Hypothalamus (tissue), 51 donors: ENCODE data around the gene PDS5B.
A peak's percentile ranks its signal among the peaks of the same experiment; 100 is the strongest.

Experiments
- DNase-seq, 51 donors: peaks; one replicate each; lab custom pipeline; 2025; lab: John Stamatoyannopoulos, UW

Gene PDS5B

GRCh38 chr13:32589471-32589870, 3.2 kb downstream of the PDS5B start:
- DNase-seq: no peak

DNA sequence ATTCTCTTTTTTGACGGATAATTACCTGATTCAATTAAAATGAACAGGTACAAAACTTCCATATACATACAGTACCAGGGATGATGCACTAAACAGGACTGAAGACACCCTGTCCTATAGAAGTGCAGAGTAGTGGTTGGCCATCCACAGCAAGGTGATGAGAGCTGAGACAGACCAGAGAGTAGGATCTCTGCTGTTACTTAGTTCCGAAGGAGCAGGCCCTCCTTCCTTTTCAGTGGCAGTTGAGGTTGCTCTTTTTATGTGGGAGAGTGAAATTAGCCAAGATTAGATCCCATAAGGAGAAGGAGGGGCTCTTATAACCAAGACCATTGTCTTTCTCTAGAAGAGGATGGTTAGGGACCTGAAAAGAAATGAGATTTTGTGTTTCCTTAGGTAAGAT, 4.0 kb downstream of the PDS5B start:
- DNase-seq: no peak

GRCh38 chr13:32592082-32592481, 5.8 kb downstream of the PDS5B start:
- DNase-seq: no peak

DNA sequence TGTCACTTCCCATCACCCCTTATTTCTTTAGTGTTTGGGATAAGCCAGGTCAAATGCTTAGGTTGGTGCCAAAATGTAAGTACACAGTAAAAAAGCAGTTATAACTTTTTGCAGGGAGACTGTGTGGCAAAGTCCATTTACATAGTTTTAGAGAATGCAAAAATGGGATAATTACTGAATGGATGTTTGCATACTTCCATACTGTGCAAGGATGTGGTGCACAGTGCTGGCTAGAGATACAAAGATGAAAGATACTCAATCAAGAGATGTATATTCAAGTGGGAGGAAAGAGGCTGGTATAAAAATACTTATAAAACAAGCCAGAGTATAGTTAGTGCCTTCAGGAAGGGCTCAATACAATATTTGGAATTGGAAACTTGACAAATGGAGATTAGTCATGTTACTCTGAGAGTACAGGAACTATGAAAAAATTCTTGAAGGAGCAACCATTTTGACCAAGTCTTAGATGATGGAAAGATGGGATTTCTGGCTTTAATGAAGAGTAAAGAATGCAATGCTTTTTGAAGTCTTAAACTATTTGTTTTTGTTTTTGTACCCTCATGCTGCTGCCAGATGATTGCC, 8.0 kb downstream of the PDS5B start:
- DNase-seq: no peak

DNA sequence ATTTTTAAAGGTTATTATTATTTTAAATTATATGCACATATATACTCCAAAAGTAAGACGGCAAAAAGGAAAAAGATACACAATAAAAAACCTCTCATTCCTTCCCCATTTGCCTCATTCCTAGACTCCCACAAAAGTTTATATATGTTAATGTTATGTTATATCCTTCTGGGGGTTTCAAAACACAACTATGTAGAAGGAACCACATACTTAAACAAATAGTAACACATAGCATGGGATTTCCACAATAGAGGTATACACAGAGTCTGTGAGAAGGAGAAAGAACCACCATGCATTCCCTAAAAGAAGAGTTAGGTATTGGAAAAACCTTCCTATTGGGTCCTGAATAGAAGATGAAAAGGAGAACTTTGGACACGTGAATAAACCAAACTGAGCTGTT, 9.1 kb downstream of the PDS5B start:
- no peak for DNase-seq

- DNase-seq: no peak
Measured at GRCh38 chr13:32600890-32601289, 14.6 kb downstream of the PDS5B start.

GRCh38 chr13:32609428-32609827, 23.2 kb downstream of the PDS5B start:
- no peak for DNase-seq

GRCh38 chr13:32610538-32610937, 24.3 kb downstream of the PDS5B start:
- no peak for DNase-seq

DNA sequence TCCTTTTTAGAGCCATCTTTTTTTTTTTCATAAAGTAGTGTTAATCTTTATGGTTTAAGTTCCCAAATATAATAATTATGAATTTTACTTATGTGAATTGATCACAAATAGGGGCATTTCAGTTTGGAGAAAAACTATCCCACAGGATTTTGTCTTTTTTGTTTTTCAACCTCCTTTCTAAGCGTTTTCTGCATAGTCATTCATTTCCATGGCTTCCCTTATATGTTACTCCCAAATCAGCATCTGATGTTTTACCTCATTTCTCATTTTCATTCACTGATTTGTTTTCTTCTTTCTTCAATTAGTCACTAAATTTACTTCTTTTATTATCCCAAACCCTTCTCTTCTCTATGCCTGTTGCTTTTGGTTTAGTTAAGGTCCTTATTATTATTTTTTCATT, 24.7 kb downstream of the PDS5B start:
- DNase-seq: no peak

DNA sequence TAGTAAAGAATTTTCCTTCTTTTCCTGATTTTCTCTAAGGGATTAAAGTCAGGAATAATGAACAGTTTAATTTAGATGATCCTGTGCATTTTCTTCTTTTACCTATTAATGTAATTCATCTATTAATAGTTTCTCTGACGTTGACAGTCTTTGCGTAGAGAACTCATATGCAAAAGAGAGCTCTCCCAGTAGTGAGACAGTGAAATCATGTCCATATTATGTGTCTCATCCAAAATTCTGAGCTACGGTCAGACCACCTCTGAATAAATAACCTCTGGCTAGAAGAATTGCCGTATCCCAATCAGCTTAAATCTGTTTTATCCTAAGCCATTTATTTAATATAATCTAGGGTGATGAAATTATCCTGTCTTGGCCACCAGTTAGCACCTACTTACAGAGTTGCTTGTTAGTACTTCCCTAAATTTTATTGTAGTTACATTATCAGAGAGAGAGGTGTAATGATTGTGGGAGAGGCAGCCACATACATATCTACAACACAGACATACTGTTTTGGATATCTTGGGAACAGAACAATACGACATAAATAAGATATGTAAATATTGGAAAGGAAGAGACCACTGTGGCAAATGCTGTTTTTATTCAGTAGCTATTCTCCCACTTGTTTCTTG, 30.7 kb downstream of the PDS5B start:
- no peak for DNase-seq

- no peak for DNase-seq
Measured at GRCh38 chr13:32622827-32623226, 36.6 kb downstream of the PDS5B start.

GRCh38 chr13:32624441-32624840, 38.2 kb downstream of the PDS5B start:
- DNase-seq: no peak

DNA sequence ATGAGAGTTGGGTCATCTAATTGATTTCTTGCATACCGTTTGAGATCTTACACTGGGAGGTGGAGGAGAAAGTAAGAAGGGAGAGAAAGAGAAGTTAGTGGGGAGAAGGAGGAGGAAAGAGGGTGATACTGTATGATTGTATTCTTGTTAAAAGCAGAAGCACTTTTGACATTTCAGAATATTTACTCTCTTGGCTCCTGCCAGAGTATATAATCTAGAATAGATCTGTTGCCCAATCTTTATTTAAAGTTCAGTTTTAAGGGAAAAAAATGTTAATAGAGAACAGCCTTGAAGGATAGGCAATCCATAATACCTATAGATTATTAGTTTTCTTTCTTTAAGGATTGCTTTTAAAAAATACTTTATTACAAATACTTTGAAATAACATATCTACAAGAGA, 41.5 kb downstream of the PDS5B start:
- no peak for DNase-seq

DNA sequence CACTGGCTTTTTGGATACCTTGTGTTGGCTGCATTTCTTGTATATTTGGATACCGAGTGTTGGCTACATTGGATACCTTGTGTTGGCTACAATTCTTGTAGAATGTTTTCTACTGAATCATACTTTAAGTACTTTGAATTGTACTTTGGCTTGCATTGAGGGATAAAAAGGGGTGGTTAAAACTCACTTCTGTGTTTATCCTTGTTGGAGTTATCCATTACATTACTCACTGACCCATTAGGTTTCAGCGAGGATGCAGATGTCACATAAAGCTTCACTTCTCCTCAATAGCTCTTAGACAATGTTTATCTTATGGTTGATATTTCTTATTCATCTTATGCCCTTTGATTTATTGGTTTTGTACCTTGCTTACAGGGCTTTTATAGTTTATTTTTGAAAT, 43.1 kb downstream of the PDS5B start:
- DNase-seq: no peak

DNA sequence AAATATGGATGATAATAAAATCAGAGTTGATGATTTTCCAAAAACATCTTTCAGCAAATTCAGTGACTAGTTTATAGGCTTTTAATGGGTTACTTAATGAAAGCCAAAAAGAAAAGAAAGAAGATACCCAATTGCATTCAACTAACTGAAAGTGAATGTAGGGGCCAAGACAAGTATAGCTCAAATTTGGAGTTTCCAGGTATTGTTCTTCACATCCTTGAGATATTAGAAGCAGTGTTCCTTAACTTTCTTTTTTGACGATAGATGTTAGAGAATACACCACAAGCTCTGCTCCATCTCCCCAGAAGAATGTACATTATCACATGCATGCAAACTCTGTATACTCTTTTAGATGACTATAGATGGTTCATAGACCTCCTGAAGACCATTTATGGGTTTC, 43.6 kb downstream of the PDS5B start:
- no peak for DNase-seq

- DNase-seq: no peak
Measured at GRCh38 chr13:32632343-32632909, 46.2 kb downstream of the PDS5B start.

- no peak for DNase-seq
Measured at GRCh38 chr13:32636711-32637110, 50.5 kb downstream of the PDS5B start.

DNA sequence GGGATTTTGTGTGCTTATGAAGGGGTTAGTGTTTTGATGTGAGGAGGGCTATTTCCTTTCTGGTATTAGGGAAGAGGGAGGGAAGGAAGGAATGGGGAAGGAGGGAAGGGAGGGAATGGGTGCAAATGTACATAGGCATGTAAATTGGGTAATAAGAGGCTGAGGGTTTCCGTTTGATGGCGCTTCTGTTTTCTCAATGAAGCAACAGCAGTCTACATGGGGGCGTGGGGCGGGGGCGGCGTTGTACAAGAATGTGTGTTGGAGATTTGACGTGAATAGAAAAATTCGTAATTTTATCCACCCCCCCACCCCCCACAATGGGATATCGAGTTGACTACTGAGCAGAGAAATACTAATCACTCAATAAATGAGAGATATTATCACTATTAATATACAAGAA, 52.5 kb downstream of the PDS5B start:
- no peak for DNase-seq

DNA sequence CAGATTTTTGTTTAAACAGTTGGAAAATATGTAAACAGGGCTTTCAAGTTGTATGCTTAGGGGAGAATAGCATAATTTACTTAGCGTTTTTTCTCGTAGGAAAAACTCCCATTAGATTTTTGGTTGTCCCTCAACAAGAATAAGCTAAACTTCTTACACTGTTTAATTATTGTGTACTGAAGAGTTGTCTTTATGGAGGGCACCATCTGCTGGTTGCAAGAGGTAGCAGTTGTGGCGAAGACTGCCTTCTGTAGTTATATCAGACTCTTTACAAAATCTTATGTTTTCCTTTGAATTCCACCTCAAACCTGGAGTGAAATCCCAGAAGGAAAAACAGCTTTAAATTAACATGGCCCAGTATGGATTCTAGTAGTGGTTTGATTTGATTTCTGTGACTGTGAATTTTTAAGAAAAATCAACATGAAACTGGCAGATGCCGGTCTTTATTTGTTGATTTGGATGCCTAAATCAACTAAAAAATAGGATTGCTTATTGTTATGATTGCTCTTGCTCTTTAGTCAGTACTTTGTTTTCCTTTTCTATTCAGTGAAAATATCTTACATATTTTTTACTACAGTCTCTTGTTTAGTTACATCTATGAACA, 53.4 kb downstream of the PDS5B start:
- DNase-seq: peak in 24 of 51 donors; percentile 1 to 62 (median 33)

DNA sequence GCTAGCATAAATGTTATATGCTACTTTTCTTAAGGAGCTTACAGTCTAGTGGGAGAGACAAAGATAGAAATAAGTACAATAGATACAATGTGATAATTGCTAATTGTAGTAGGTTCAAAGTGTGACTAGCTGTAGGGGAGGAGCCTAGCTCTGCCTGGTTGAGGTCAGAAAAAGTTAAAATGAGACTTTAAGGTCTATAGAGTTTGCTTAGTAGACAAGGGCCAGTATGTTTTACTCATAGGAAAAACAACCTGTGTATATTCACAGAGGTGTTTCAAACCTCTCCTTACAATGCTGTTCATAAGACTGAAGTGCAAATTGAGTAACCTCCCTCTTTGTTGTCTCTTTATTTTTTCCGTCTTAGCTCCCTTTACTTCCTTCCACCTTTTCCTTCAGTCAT, 56.1 kb downstream of the PDS5B start:
- no peak for DNase-seq

- DNase-seq: no peak
Measured at GRCh38 chr13:32642858-32643257, 56.6 kb downstream of the PDS5B start.

DNA sequence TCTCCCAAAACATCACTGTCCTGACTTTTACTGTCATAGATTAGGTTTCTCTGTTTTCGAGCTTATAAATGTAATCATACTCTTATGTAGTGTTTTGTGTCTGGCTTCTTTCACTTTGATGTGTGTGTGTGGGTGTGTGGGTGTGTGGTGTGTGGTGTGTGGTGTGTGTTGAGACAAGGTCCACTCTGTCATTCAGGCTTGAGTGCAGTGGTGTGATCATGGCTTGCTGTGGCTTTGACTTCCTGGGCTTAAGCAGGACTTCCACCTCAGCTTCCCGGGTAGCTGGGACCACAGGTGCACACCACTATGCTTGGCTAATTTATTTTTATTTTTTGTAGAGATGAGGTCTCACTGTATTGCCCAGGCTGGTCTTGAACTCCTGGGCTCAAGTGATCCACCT, 59.6 kb downstream of the PDS5B start:
- no peak for DNase-seq
